Astrocyte (in vitro differentiated cells and primary cell): ENCODE results near the gene BTLA. TPM values are rescaled to one million over a fixed set of nuclear protein-coding genes. Genes with fewer than 3 reads are reported as not detected.
A peak's percentile ranks its signal among the peaks of the same experiment; 100 is the strongest.

Experiments
- DNase-seq: peaks from one replicate; pipeline ENCODE4 v3.0.0-alpha.2; 2010; ENCODE audit warnings: low read depth
- FAIRE-seq: peaks from 2 replicates; lab custom pipeline; 2011; peaks lifted over from hg19 to GRCh38; lab: Jason Lieb, UNC
- H2AFZ ChIP-seq: 2 replicates; pipeline ENCODE4 v1.6.0; 2012; ENCODE audit warnings: low read depth, low read length, inconsistent platforms
- H3K27ac ChIP-seq: 2 replicates; pipeline ENCODE4 v1.5.1; 2011; ENCODE audit warnings: low read depth, low read length, inconsistent platforms
- H3K27me3 ChIP-seq: 2 replicates; pipeline ENCODE4 v1.6.0; 2011; ENCODE audit warnings: low read length, inconsistent platforms; ENCODE audit not compliant: insufficient read depth
- H3K36me3 ChIP-seq: 2 replicates; pipeline ENCODE4 v1.5.1; 2011; ENCODE audit warnings: low read length, inconsistent platforms; ENCODE audit not compliant: insufficient read depth
- H3K4me1 ChIP-seq: 2 replicates; pipeline ENCODE4 v1.5.1; 2011; ENCODE audit warnings: low read length, inconsistent platforms; ENCODE audit not compliant: insufficient read depth
- H3K4me2 ChIP-seq: 2 replicates; pipeline ENCODE4 v1.6.0; 2012; ENCODE audit warnings: low read length, inconsistent platforms
- H3K4me3 ChIP-seq: 2 replicates; pipeline ENCODE4 v1.5.1; 2011; ENCODE audit warnings: low read depth, mild to moderate bottlenecking, low read length, inconsistent platforms; ENCODE audit not compliant: insufficient read depth
- H3K79me2 ChIP-seq: 2 replicates; pipeline ENCODE4 v1.6.0; 2012; ENCODE audit warnings: mild to moderate bottlenecking, low read length, inconsistent platforms; ENCODE audit not compliant: insufficient read depth
- H3K9ac ChIP-seq: 2 replicates; pipeline ENCODE4 v1.6.0; 2012; ENCODE audit warnings: mild to moderate bottlenecking, low read length, inconsistent platforms
- H3K9me3 ChIP-seq: 2 replicates; pipeline ENCODE4 v1.5.1; 2012; ENCODE audit warnings: low read depth, mild to moderate bottlenecking, low read length, inconsistent platforms; ENCODE audit not compliant: insufficient read depth
- H4K20me1 ChIP-seq: 2 replicates; pipeline ENCODE4 v1.6.0; 2012; ENCODE audit warnings: low read length, inconsistent platforms; ENCODE audit not compliant: insufficient read depth
- H3K27ac Mint-ChIP-seq: one replicate; pipeline ENCODE4 v1.8.0; 2021; ENCODE audit warnings: mild to moderate bottlenecking, mixed read lengths; ENCODE audit not compliant: unreplicated experiment
- H3K27me3 Mint-ChIP-seq: one replicate; pipeline ENCODE4 v1.8.0; 2021; ENCODE audit warnings: low read depth, mixed read lengths; ENCODE audit not compliant: unreplicated experiment
- H3K36me3 Mint-ChIP-seq: one replicate; pipeline ENCODE4 v1.8.0; 2021; ENCODE audit warnings: low read depth, mixed read lengths; ENCODE audit not compliant: unreplicated experiment
- H3K4me1 Mint-ChIP-seq: one replicate; pipeline ENCODE4 v1.8.0; 2021; ENCODE audit warnings: low read depth, mixed read lengths; ENCODE audit not compliant: unreplicated experiment
- H3K4me3 Mint-ChIP-seq: one replicate; pipeline ENCODE4 v1.8.0; 2021; ENCODE audit warnings: mild to moderate bottlenecking, moderate library complexity, mixed read lengths; ENCODE audit not compliant: unreplicated experiment
- H3K9me3 Mint-ChIP-seq: one replicate; pipeline ENCODE4 v1.8.0; 2021; ENCODE audit warnings: mild to moderate bottlenecking, mixed read lengths; ENCODE audit not compliant: unreplicated experiment
- CTCF ChIP-seq: IDR thresholded peaks from 2 replicates; pipeline ENCODE4 v1.5.1; 2011; ENCODE audit warnings: low read depth, mild to moderate bottlenecking, inconsistent platforms, low read length, moderate library complexity; ENCODE audit not compliant: insufficient read depth
- EZH2 ChIP-seq: IDR thresholded peaks from 2 replicates; pipeline ENCODE4 v1.6.1; 2012; ENCODE audit warnings: mild to moderate bottlenecking, low read length, inconsistent platforms; ENCODE audit not compliant: insufficient read depth
- total RNA-seq: library from RNA; stranded (reverse); gene quantifications from 2 replicates; pipeline ENCODE4 v1.2.1, GENCODE V29; 2021

BTLA gene
- total RNA-seq, 1 donor from 2014 or later: not detected

- H4K20me1 ChIP-seq: no peaks in the 10 kb centered on the region
- no peak overlapping the region for H3K4me2 ChIP-seq
- Mint-ChIP-seq H3K4me3 (no peak overlapping the region), H3K9me3 (peaks cover 11% of the 10 kb centered on the region), H3K27me3 (no peaks in the 10 kb centered on the region), H3K27ac (no peak overlapping the region), H3K4me1 (no peaks in the 10 kb centered on the region), H3K36me3 (peaks cover 2% of the 10 kb centered on the region)
- no peaks in the 10 kb centered on the region for H3K36me3 ChIP-seq
- peak overlapping the region; percentile 1 for H2AFZ ChIP-seq
- no peaks in the 10 kb centered on the region for H3K4me1 ChIP-seq
- no peaks in the 10 kb centered on the region for H3K79me2 ChIP-seq
- TF ChIP-seq EZH2 (no peak), CTCF (peak; percentile 50)
- peaks cover 2% of the 10 kb centered on the region for H3K9me3 ChIP-seq
- H3K27me3 ChIP-seq: no peaks in the 10 kb centered on the region
- H3K27ac ChIP-seq: no peak overlapping the region
- H3K4me3 ChIP-seq: no peak overlapping the region
- peak; percentile 6 for DNase-seq
- H3K9ac ChIP-seq: no peak overlapping the region
- peak; percentile 23 for FAIRE-seq
Measured at GRCh38 chr3:112437146-112438022, 61.9 kb downstream of the BTLA start.

GRCh38 chr3:112429960-112430359, 69.3 kb downstream of the BTLA start:
- Histone ChIP-seq H3K79me2 (no peaks in the 10 kb centered on the region), H3K9me3 (no peaks in the 10 kb centered on the region), H2AFZ (no peak overlapping the region), H3K4me3 (no peak overlapping the region), H3K4me2 (no peak overlapping the region), H4K20me1 (no peaks in the 10 kb centered on the region), H3K27me3 (no peaks in the 10 kb centered on the region), H3K36me3 (no peaks in the 10 kb centered on the region), H3K9ac (no peak overlapping the region), H3K4me1 (no peaks in the 10 kb centered on the region), H3K27ac (no peak overlapping the region)
- H3K4me1 Mint-ChIP-seq: no peaks in the 10 kb centered on the region
- DNase-seq (no peak), FAIRE-seq (peak; percentile 13)
- no peak overlapping the region for H3K27ac Mint-ChIP-seq
- no peak overlapping the region for H3K4me3 Mint-ChIP-seq
- H3K9me3 Mint-ChIP-seq: peaks cover 5% of the 10 kb centered on the region
- no peaks in the 10 kb centered on the region for H3K36me3 Mint-ChIP-seq
- H3K27me3 Mint-ChIP-seq: no peaks in the 10 kb centered on the region
- TF ChIP-seq CTCF (no peak), EZH2 (no peak)

DNA sequence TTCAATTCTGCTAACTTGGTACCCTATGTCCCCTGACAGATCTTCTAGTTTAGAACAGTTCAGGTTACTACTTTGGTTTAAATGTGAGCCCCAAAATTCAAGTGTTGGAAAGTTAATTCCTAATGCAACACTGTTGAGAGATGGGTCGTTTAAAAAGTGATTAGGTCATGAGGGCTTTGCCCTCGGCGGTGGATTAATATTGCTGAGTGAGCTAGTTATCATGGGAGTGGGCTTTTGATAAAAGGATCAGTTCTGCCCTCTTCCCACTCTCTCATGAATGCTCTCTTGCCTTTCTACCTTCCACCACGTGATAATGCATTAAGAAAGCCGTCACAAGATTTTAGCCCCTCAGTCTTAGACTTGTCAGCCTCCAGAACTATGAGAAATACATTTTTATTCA, 72.1 kb downstream of the BTLA start:
- Histone ChIP-seq H3K9me3 (no peaks in the 10 kb centered on the region), H3K4me3 (no peak overlapping the region), H4K20me1 (no peaks in the 10 kb centered on the region), H3K36me3 (no peaks in the 10 kb centered on the region), H3K79me2 (no peaks in the 10 kb centered on the region), H3K27me3 (no peaks in the 10 kb centered on the region), H2AFZ (no peak overlapping the region), H3K4me1 (no peaks in the 10 kb centered on the region), H3K9ac (no peak overlapping the region), H3K4me2 (no peak overlapping the region), H3K27ac (no peak overlapping the region)
- Mint-ChIP-seq H3K4me1 (no peaks in the 10 kb centered on the region), H3K4me3 (no peak overlapping the region), H3K36me3 (no peaks in the 10 kb centered on the region), H3K27me3 (no peaks in the 10 kb centered on the region), H3K27ac (no peak overlapping the region), H3K9me3 (no peaks in the 10 kb centered on the region)
- DNase-seq (no peak), FAIRE-seq (no peak)
- no peak for TF ChIP-seq EZH2
- no peak for TF ChIP-seq CTCF
